ENCODE data around the gene RHBDL3.
A peak's percentile ranks its signal among the peaks of the same experiment; 100 is the strongest.

RHBDL3 gene

GRCh38 chr17:32297424-32297823 lies 31.8 kb downstream of the RHBDL3 start:
- peak overlapping the region; percentile 91; the same call in 1 of the 2 replicates for H3K27ac ChIP-seq

GRCh38 chr17:32297860-32298259 lies 32.2 kb downstream of the RHBDL3 start:
- H3K27ac ChIP-seq = peak overlapping the region; percentile 91
- TF ChIP-seq CTCF (conservative IDR thresholded peaks at IDR 0.05) = no peak

More at GRCh38 chr17:32297424-32297823, 31.8 kb downstream of the RHBDL3 start:
- TF ChIP-seq CTCF (conservative IDR thresholded peaks at IDR 0.05) = no peak

- peak; percentile 39; the same call in 1 of the 2 replicates for TF ChIP-seq CTCF (conservative IDR thresholded peaks at IDR 0.05)
- peak overlapping the region; percentile 91 for H3K27ac ChIP-seq
Measured at GRCh38 chr17:32298298-32298697, 32.7 kb downstream of the RHBDL3 start.

GRCh38 chr17:32298721-32299579 lies 33.3 kb downstream of the RHBDL3 start:
- no peak for TF ChIP-seq CTCF (conservative IDR thresholded peaks at IDR 0.05)
- peak overlapping the region; percentile 91 for H3K27ac ChIP-seq

DNA sequence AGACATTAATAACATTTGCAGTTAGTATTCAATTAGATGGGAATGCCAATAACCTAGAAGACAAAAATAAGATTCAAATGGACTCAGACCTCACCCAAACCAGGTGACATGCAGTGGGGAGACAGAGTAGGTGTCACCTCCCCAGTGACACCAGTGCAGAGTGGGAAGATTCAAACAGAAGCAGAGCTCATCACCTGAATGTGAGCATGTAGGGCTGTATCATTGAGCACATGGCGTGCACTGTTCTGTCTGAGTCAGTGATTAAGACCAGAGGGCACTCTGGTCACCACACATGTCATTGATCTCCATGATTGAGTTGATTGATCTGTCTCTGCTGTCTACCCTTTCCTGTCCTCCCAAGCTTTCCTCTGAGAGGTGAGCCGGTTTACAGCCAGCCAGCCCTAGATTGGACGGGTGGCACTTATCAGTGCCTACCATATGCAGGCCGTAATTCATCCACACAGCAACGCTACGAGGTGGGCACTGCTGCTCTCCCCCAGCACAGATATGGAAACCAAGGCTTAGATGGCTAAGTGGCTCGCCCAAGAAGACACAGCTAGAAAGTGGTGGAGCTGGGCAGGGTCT lies 34.0 kb downstream of the RHBDL3 start:
- H3K27ac ChIP-seq = peak overlapping the region; percentile 91
- TF ChIP-seq CTCF (conservative IDR thresholded peaks at IDR 0.05) = no peak

DNA sequence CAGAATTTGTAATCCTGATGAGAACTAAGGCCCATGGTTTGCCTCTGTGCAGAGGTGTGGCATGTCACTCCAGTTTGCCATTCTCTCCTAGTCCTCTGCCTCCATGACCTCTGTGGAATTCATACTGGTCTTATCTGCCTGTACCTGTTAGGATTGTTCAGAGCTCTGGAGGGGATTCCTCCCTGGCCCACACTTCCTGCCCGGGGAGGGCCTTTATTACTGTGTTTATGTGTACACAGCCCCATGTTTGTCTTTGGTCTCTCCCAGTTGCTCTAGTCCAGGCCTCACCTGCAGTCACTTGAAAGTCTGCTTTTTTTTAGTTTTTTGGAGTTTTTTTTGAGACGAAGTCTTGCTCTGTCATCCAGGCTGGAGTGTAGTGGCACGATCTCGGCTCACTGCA lies 36.4 kb downstream of the RHBDL3 start:
- H3K27ac ChIP-seq = no peak overlapping the region; the same call in 1 of the 2 replicates
- no peak for TF ChIP-seq CTCF (conservative IDR thresholded peaks at IDR 0.05)

GRCh38 chr17:32302860-32303649 lies 37.4 kb downstream of the RHBDL3 start:
- no peak for TF ChIP-seq CTCF (conservative IDR thresholded peaks at IDR 0.05)
- H3K27ac ChIP-seq = peak overlapping the region; percentile 41; the same call in 1 of the 2 replicates
